Measurements from ENCODE around the gene BMP2K.

The BMP2K gene

GRCh38 chr4:78922207-78922606 is 146.1 kb downstream of the BMP2K start:
- DNase-seq (ENCODE audit: low read depth, low spot score) = no peak
- H3K27ac ChIP-seq = no peak overlapping the region

- H3K27ac ChIP-seq = no peak overlapping the region
- no peak for DNase-seq (ENCODE audit: low read depth, low spot score)
Observed at GRCh38 chr4:78923464-78924312, 147.5 kb downstream of the BMP2K start.

- DNase-seq (ENCODE audit: low read depth, low spot score) = no peak
- H3K27ac ChIP-seq = no peak overlapping the region
Observed at GRCh38 chr4:78926826-78927225, 150.7 kb downstream of the BMP2K start.

- H3K27ac ChIP-seq = no peak overlapping the region
- no peak for DNase-seq (ENCODE audit: low read depth, low spot score)
Observed at GRCh38 chr4:78928835-78929234, 152.7 kb downstream of the BMP2K start.

DNA sequence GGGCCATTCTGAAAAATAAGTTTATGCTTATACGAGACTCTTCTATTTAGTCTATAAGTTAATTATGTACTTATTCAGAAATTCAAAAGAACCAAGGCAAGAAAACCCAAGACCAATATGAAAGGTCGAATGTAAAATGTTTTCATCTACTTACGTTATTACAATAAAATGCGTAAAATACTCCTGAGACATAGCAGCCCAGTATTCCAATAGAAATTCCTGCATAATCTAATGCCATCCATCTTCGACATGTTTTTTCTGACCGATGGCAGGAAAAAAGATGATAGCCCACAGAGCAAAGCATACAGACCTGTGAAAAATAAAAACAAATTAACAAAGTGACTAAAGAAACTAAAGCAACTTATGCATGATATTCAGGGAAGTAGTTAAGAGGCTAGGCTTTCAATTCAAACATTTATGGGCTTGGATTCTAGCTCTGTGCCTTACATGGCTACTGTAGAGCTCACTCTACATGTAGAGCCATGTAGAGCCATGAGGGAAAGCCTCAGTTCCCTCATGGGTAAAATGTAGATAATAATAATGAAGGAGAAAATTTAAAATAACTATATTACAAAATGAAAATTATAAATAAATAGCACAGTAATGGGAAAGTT is 154.0 kb downstream of the BMP2K start:
- H3K27ac ChIP-seq = no peak overlapping the region
- no peak for DNase-seq (ENCODE audit: low read depth, low spot score)

DNA sequence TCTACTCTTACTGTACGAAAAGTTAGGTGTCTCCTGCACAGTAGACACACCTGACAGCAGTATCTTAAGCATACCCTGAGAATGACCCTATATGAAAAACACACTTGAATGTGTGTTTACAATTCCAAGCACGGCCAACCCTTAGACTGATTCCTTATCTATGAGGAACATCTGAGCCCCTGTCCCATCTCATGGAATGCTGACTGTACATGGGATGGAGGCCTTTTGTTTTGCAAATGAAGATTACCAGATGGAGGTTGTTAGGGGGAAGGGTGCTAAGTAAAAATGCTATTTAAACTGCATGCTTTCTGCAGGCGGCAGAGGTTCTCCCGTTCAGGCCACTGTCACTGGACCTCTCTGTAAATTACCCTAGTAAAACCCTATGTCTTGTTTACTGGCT is 160.8 kb downstream of the BMP2K start:
- no peak overlapping the region for H3K27ac ChIP-seq
- no peak for DNase-seq (ENCODE audit: low read depth, low spot score)

GRCh38 chr4:78937837-78938236 is 161.7 kb downstream of the BMP2K start:
- DNase-seq (ENCODE audit: low read depth, low spot score) = no peak
- H3K27ac ChIP-seq = no peak overlapping the region

DNA sequence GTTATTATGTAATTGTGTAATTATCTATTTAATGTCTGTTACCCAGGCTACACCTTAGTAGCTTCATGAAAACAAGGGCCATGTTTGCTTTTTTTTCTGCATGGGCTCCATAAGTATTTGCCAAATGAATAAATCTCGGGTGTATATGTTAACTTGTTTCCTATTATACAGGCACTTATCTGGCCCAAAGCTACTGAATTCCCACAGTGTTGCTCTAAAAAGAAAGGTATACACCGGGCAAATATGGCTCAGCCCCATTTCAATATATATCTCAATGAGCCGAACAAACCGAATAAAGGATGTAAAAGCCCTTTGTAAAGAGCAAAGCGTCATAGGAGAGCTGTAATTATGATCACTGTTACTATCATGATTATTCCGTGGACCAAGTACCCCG is 162.3 kb downstream of the BMP2K start:
- no peak overlapping the region for H3K27ac ChIP-seq
- no peak for DNase-seq (ENCODE audit: low read depth, low spot score)

DNA sequence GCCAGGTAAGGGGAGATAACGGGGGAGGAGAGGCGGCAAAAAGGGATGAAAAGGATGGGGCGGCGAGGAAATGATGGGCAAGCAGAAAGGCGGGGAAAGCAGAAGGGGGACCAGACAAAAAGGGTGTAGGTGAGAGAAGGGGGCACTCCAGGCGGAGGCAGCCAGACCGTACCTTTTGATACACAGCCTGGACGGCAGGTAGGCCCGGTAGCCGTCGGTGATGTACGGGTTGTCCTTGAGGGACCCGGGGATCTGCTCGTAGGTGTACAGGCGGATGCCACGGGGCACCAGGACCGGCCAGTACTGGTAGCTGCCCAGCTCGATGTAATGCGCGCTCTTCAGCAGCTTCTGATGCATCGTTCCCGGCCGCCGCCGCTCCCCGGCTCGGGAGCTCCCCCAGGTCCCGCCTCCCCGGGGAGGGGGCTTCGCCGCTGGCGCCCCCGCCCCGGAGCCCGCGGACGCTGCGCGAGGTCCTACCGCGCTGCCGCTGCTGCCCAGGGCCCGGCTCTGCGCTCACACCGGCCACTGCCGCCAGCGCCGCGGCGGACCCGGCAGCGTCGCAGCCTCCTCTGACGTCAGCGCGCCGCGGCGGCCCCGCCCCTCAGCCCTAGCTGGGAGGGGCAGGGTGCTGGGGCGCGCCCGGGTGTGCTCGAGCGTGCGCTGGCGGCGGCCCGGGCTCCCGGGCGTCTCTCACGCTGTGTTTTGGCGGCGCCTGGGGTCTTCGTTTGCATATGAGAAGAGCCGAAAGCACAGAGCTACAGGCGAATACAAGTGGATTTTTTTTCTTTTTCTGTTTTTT is 162.9 kb downstream of the BMP2K start, which contains the start of gene PAQR3:
TSS of gene PAQR3 (minus strand) at position 571 of the 799 bp plus-strand sequence. CDS start at position 357, 214 bp downstream.
- H3K27ac ChIP-seq = peak within 1 kb of the TSS; percentile 29
- peak; percentile 18 for DNase-seq (ENCODE audit: low read depth, low spot score)

DNA sequence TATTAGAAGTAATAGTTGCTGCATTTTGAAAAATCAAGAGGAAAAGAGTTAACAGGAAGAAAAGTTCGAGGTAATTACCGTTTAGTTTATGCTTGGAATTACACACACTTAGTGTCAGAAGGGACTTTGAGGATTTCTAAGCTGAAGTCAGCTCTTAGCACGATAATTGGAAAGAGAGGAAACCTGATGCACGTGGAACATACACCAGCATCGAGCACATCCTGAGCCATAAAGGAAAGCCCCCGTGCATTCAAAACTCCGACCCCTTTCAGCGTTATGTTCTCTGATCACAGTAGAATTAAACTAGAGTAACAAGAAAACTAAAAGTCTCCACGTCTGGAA is 163.5 kb downstream of the BMP2K start:
- no peak overlapping the region for H3K27ac ChIP-seq
- DNase-seq (ENCODE audit: low read depth, low spot score) = no peak

GRCh38 chr4:78940752-78941151 is 164.6 kb downstream of the BMP2K start:
- H3K27ac ChIP-seq = no peak overlapping the region
- DNase-seq (ENCODE audit: low read depth, low spot score) = no peak

GRCh38 chr4:78944381-78944780 is 168.2 kb downstream of the BMP2K start:
- no peak for DNase-seq (ENCODE audit: low read depth, low spot score)
- no peak overlapping the region for H3K27ac ChIP-seq

DNA sequence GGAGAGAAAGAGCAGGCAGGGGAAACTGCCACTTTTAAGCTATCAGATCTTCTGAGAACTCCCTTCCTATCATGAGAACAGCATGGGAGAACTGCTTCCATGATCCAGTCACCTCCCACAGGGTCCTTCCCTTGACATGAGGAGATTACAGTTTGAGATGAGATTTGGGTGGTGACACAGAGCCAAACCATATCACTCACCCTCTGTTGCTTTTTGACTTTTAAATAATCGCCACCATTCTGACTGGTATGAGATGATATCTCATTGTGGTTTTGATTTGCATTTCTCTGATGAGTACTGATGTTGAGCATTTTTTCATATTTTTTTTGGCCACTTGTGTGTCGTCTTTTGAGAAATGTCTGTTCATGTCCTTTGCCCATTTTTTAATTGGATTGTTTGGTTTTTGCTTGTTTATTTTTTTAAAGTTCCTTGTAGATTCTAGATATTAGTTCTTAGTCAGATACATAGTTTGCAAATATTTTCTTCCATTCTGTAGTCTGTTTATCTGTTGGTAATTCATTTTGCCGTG is 169.6 kb downstream of the BMP2K start:
- no peak overlapping the region for H3K27ac ChIP-seq
- DNase-seq (ENCODE audit: low read depth, low spot score) = no peak

GRCh38 chr4:78949735-78950134 is 173.6 kb downstream of the BMP2K start:
- no peak for DNase-seq (ENCODE audit: low read depth, low spot score)
- H3K27ac ChIP-seq = no peak overlapping the region

DNA sequence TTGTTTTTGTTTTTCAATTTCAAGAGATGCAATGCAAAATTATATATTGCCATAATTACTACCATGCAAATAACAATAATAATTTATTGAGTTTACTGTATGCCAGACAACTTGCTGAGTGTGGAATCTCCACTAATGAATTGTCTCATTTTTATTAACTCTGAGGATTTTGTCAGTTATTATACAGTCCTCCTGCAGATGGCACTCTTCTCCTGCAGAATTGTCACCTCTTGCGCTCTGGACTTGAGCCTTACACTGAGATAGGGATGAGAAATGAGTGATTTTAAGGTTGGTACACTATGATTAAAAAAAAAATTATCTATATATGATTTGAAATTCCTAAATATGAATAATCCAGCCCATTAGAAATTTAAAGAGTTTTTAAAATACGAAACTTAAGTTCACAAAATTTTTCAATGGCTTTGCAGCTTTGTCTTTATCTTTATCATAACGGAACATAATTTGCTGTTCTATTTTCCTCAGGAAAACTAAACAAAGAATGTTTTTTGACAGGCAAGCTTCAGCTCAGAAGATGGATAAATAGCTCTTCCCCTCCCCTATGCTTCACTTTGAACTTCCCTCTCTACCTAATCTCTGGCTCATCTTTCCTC is 175.8 kb downstream of the BMP2K start:
- no peak for DNase-seq (ENCODE audit: low read depth, low spot score)
- no peak overlapping the region for H3K27ac ChIP-seq

GRCh38 chr4:78953231-78953630 is 177.1 kb downstream of the BMP2K start:
- H3K27ac ChIP-seq = no peak overlapping the region
- no peak for DNase-seq (ENCODE audit: low read depth, low spot score)

GRCh38 chr4:78953769-78954666 is 177.9 kb downstream of the BMP2K start:
- DNase-seq (ENCODE audit: low read depth, low spot score) = no peak
- no peak overlapping the region for H3K27ac ChIP-seq

- no peak overlapping the region for H3K27ac ChIP-seq
- no peak for DNase-seq (ENCODE audit: low read depth, low spot score)
Observed at GRCh38 chr4:78956975-78957374, 180.8 kb downstream of the BMP2K start.

DNA sequence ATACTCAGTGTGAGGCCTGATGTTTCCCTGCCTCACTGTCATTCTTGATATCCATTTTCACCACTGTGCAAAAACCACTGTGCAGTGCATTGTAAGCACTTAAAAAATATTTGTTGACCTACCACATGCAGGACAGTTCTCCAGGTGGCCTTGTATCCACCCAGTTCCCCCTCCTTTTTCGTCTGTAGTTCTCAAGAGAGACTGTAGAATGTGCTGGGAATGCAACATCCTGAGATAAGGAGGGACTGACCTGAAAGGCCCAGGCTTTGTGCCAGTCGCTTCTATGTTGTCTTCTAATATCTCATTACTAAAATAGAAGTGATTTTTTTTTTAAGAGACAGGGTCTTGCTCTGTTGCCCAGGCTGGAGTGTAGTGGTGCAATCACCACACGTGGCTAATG is 184.8 kb downstream of the BMP2K start:
- DNase-seq (ENCODE audit: low read depth, low spot score) = no peak
- H3K27ac ChIP-seq = no peak overlapping the region

All from epithelial cell of prostate (primary cell).